Measurements from ENCODE around the gene SHISA6.

DNA sequence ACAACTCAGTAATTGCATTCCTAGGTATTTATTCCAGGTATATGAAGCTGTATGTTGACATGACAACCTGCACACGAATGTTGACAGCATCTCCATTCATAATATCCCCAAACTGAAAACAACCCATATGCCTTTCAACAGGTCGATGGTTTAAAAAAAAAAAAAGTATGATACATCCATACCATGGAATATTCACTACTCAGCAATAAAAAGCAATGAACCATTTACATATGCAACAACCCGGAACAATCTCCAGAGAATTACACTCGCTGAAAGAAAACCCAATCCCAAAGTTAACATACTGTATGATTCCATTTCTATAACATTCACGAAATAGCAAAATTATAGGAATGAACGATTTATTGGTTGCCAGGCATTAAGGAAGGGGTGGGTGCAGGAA is 304.0 kb downstream of the SHISA6 start:
- TF ChIP-seq, protein P1, sequence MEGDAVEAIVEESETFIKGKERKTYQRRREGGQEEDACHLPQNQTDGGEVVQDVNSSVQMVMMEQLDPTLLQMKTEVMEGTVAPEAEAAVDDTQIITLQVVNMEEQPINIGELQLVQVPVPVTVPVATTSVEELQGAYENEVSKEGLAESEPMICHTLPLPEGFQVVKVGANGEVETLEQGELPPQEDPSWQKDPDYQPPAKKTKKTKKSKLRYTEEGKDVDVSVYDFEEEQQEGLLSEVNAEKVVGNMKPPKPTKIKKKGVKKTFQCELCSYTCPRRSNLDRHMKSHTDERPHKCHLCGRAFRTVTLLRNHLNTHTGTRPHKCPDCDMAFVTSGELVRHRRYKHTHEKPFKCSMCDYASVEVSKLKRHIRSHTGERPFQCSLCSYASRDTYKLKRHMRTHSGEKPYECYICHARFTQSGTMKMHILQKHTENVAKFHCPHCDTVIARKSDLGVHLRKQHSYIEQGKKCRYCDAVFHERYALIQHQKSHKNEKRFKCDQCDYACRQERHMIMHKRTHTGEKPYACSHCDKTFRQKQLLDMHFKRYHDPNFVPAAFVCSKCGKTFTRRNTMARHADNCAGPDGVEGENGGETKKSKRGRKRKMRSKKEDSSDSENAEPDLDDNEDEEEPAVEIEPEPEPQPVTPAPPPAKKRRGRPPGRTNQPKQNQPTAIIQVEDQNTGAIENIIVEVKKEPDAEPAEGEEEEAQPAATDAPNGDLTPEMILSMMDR (optimal IDR thresholded peaks at IDR 0.05 in 1 of 3, IDR thresholded peaks at IDR 0.05 in 1 of 3, conservative IDR thresholded peaks at IDR 0.05 in 1 of 3; ENCODE audit: extremely low read depth in 1 of 3, insufficient read depth in 2 of 3, low read length in 3 of 3) = no peak
- no peak for TF ChIP-seq EZH2 (IDR thresholded peaks at IDR 0.05; ENCODE audit: low read length)
